NT2/D1 (cell line): Measurements from ENCODE around the gene SIN3B.

Experiments used
- DNase-seq: peaks from one replicate; pipeline ENCODE4 v3.0.0-alpha.2; 2011; ENCODE audit warnings: low read depth, low spot score
- H3K27me3 ChIP-seq: 2 replicates; pipeline ENCODE4 v1.6.0; 2011; ENCODE audit warnings: mild to moderate bottlenecking; ENCODE audit not compliant: insufficient read length, insufficient read depth
- H3K36me3 ChIP-seq: 2 replicates; pipeline ENCODE4 v1.6.1; 2011; ENCODE audit warnings: mild to moderate bottlenecking, low read length, mixed read lengths; ENCODE audit not compliant: insufficient read depth, insufficient read length
- H3K4me1 ChIP-seq: 2 replicates; pipeline ENCODE4 v1.5.1; 2011; ENCODE audit not compliant: insufficient read depth, insufficient read length
- H3K4me3 ChIP-seq: 2 replicates; pipeline ENCODE4 v1.5.1; 2011; ENCODE audit warnings: low read depth; ENCODE audit not compliant: insufficient read length
- H3K9ac ChIP-seq: 2 replicates; pipeline ENCODE4 v1.6.0; 2011; ENCODE audit warnings: low read depth; ENCODE audit not compliant: insufficient read length
- H3K9me3 ChIP-seq: 2 replicates; pipeline ENCODE4 v1.5.1; 2011; ENCODE audit warnings: mild to moderate bottlenecking, low read length; ENCODE audit not compliant: insufficient read depth
- SUZ12 ChIP-seq: IDR thresholded peaks from 2 replicates; pipeline ENCODE4 v1.6.1; 2011; ENCODE audit not compliant: insufficient read length, insufficient read depth; ENCODE audit errors: extremely low read depth
- YY1 ChIP-seq: IDR thresholded peaks from 2 replicates; pipeline ENCODE4 v1.6.1; 2011; ENCODE audit not compliant: insufficient read length, insufficient read depth
- ZNF274 ChIP-seq: IDR thresholded peaks from 2 replicates; pipeline ENCODE4 v1.6.1; 2011; ENCODE audit warnings: mild to moderate bottlenecking, low read depth, low read length

Gene SIN3B

GRCh38 chr19:16897029-16897855 lies 68.0 kb downstream of the SIN3B start:
- Histone ChIP-seq H3K9me3 (no peaks in the 10 kb centered on the region), H3K9ac (peak overlapping the region; percentile 74), H3K4me1 (peaks cover 15% of the 10 kb centered on the region), H3K27me3 (peaks cover 20% of the 10 kb centered on the region), H3K36me3 (no peaks in the 10 kb centered on the region), H3K4me3 (peak overlapping the region; percentile 53)
- TF ChIP-seq ZNF274 (no peak), YY1 (no peak), SUZ12 (no peak)
- DNase-seq, result peak; percentile 83

DNA sequence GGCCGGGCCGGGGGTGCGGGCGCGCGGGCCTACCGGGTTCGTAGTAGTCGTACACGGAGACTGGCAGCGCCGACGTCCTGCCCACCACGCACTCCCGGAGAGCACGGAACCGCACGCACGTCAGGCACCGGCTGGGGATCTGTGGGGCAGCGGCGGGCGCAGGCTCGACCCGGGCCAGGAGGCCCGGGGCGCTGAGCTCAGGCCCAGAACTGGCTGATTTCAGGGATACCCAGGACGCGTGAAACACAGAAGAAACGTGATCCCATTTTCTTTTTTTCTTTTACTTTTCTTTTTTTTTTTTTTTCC lies 68.6 kb downstream of the SIN3B start:
- TF ChIP-seq YY1 (no peak), ZNF274 (no peak), SUZ12 (no peak)
- no peaks in the 10 kb centered on the region for H3K9me3 ChIP-seq
- no peak for DNase-seq
- peaks cover 15% of the 10 kb centered on the region for H3K4me1 ChIP-seq
- H3K36me3 ChIP-seq, result no peaks in the 10 kb centered on the region
- peak overlapping the region; percentile 53 for H3K4me3 ChIP-seq
- H3K27me3 ChIP-seq, result peaks cover 20% of the 10 kb centered on the region
- peak overlapping the region; percentile 74 for H3K9ac ChIP-seq

- no peak for TF ChIP-seq ZNF274
- TF ChIP-seq YY1, result no peak
- no peak for TF ChIP-seq SUZ12
- no peak for DNase-seq
- no peak overlapping the region for H3K9ac ChIP-seq
- H3K4me3 ChIP-seq, result no peak overlapping the region
- H3K4me1 ChIP-seq, result peaks cover 15% of the 10 kb centered on the region
- H3K36me3 ChIP-seq, result no peaks in the 10 kb centered on the region
- peaks cover 20% of the 10 kb centered on the region for H3K27me3 ChIP-seq
- H3K9me3 ChIP-seq, result no peaks in the 10 kb centered on the region
Observed at GRCh38 chr19:16898361-16899015, 69.3 kb downstream of the SIN3B start.

DNA sequence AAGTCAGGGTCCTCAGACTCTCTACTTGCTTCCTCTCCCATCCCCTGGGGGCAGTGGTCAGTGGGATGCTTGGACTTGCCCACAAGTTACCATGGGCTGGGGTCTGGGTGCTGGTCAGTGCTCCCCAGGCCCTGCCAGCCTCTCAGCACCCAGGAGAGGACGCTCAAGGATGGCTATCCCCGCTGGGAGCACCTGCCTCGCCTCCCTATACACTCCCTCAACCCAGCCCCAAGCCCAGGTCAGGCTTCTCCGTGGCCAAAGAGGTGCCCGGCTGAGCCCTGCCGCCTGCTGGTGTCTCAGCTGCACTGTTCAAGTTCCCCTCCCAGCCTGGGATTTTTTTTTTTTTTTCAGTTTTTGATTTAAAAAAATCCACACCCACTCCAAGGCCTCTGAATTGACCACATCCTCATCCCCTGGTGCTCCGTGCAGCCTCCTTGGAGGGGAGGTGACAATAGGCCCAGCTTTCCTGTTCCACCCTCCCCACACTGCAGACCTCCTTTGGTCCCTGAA lies 70.4 kb downstream of the SIN3B start:
- Histone ChIP-seq H3K4me1 (peaks cover 11% of the 10 kb centered on the region), H3K27me3 (peaks cover 20% of the 10 kb centered on the region), H3K36me3 (no peaks in the 10 kb centered on the region), H3K4me3 (no peak overlapping the region), H3K9ac (peak overlapping the region; percentile 32), H3K9me3 (no peaks in the 10 kb centered on the region)
- TF ChIP-seq YY1 (no peak), SUZ12 (no peak), ZNF274 (no peak)
- DNase-seq, result peak; percentile 28

GRCh38 chr19:16901491-16902175 lies 72.4 kb downstream of the SIN3B start:
- Histone ChIP-seq H3K4me3 (no peak overlapping the region), H3K27me3 (peaks cover 16% of the 10 kb centered on the region), H3K9me3 (no peaks in the 10 kb centered on the region), H3K4me1 (peaks cover 9% of the 10 kb centered on the region), H3K36me3 (no peaks in the 10 kb centered on the region), H3K9ac (no peak overlapping the region)
- no peak for DNase-seq
- TF ChIP-seq ZNF274 (no peak), YY1 (no peak)

- H3K4me3 ChIP-seq, result no peak overlapping the region
- no peak for DNase-seq
- no peaks in the 10 kb centered on the region for H3K36me3 ChIP-seq
- no peaks in the 10 kb centered on the region for H3K9me3 ChIP-seq
- H3K4me1 ChIP-seq, result peaks cover 10% of the 10 kb centered on the region
- no peak overlapping the region for H3K9ac ChIP-seq
- TF ChIP-seq SUZ12 (no peak), YY1 (no peak), ZNF274 (no peak)
- peaks cover 15% of the 10 kb centered on the region for H3K27me3 ChIP-seq
Observed at GRCh38 chr19:16902545-16902944, 73.3 kb downstream of the SIN3B start.

DNA sequence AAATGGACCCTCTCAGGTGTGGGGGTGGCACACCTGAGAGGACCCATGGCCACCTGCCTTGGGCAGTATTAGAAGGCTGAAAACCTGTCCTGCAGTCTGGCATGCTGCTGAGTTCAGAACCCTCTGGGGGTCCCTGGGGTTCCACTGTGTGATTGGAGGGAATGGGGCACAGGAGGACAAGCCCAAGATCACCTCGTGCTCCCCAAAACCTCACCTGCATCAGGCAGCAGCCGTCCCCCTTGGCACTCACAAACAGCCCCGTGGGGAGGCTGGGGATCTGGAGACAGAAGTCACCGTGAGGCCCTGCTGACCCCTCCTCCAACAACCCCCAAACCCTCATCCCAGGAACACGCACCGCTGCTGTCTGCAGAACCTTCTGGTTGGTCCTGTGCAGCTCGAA lies 74.1 kb downstream of the SIN3B start:
- TF ChIP-seq SUZ12 (no peak), YY1 (no peak), ZNF274 (no peak)
- peaks cover 7% of the 10 kb centered on the region for H3K27me3 ChIP-seq
- H3K9ac ChIP-seq, result no peak overlapping the region
- no peaks in the 10 kb centered on the region for H3K9me3 ChIP-seq
- peaks cover 10% of the 10 kb centered on the region for H3K4me1 ChIP-seq
- no peaks in the 10 kb centered on the region for H3K36me3 ChIP-seq
- no peak for DNase-seq
- H3K4me3 ChIP-seq, result no peak overlapping the region
